CD4-positive, alpha-beta T cell (primary cell): ENCODE results near the gene ZNF709. TPM values are rescaled to one million over a fixed set of nuclear protein-coding genes. Genes with fewer than 3 reads are reported as not detected.

Source experiments
- ATAC-seq: fragments of 200-7000 bp; cut with Tn5 transposase; one replicate; pipeline ENCODE4 v1.10.0; 2022; ENCODE audit warnings: mild to moderate bottlenecking; ENCODE audit not compliant: poor library complexity
- CTCF ChIA-PET: fragments of 350-600 bp; sonication (Branson Sonifier 250); formaldehyde crosslinking; loops from one replicate; lab custom pipeline; 2021; ENCODE audit warnings: antibody characterized with exemption, inconsistent platforms; lab: Charles Lee
- POLR2A ChIA-PET: fragments of 350-600 bp; sonication (Branson Sonifier 250); formaldehyde crosslinking; loops from one replicate; lab custom pipeline; 2021; ENCODE audit warnings: antibody characterized with exemption, inconsistent platforms; lab: Charles Lee
- DNase-seq, 14 experiments: peaks; one replicate each; pipeline ENCODE4 v3.0.0-alpha.2; 2013 to 2020; ENCODE audit warnings: mixed read lengths in 2 of 14
- H3K27ac ChIP-seq, 2 donors: one replicate each; pipeline versions ENCODE4 v1.5.1 to v1.7.0; 2013; ENCODE audit warnings: low read length in 2 of 2, low read depth in 1 of 2, mild to moderate bottlenecking in 1 of 2
- H3K27me3 ChIP-seq, 2 experiments: 1 replicate in 1 of 2; 2 replicates in 1 of 2; pipeline versions ENCODE4 v1.6.1 to v1.7.0; 2013; ENCODE audit warnings: low read length in 2 of 2, control low read depth in 1 of 2, mild to moderate bottlenecking in 1 of 2, moderate library complexity in 1 of 2; ENCODE audit not compliant: insufficient read depth in 2 of 2, control insufficient read depth in 1 of 2
- H3K36me3 ChIP-seq: one replicate; pipeline ENCODE4 v1.6.1; 2013; ENCODE audit warnings: low read length, control low read depth; ENCODE audit not compliant: insufficient read depth
- H3K4me1 ChIP-seq: one replicate; pipeline ENCODE4 v1.6.1; 2013; ENCODE audit warnings: low read length, control low read depth; ENCODE audit not compliant: insufficient read depth
- H3K4me3 ChIP-seq: one replicate; pipeline ENCODE4 v1.5.1; 2013; ENCODE audit warnings: mild to moderate bottlenecking, low read length, moderate library complexity
- H3K9me3 ChIP-seq, 2 experiments: 1 replicate in 1 of 2; 2 replicates in 1 of 2; pipeline versions ENCODE4 v1.6.1 to v1.7.0; 2013; ENCODE audit warnings: low read length in 2 of 2, mild to moderate bottlenecking in 2 of 2, control low read depth in 1 of 2, moderate library complexity in 1 of 2; ENCODE audit not compliant: control insufficient read depth in 1 of 2, insufficient read depth in 1 of 2
- H3K27ac Mint-ChIP-seq: one replicate; pipeline ENCODE4 v1.8.0; 2020; ENCODE audit warnings: mixed read lengths
- H3K27me3 Mint-ChIP-seq: one replicate; pipeline ENCODE4 v1.8.0; 2021; ENCODE audit warnings: mixed read lengths
- H3K36me3 Mint-ChIP-seq: one replicate; pipeline ENCODE4 v1.8.0; 2021; ENCODE audit warnings: low read depth, mixed read lengths
- H3K4me1 Mint-ChIP-seq: one replicate; pipeline ENCODE4 v1.8.0; 2021; ENCODE audit warnings: low read depth, mixed read lengths
- H3K4me3 Mint-ChIP-seq: one replicate; pipeline ENCODE4 v1.8.0; 2020; ENCODE audit warnings: mild to moderate bottlenecking, mixed read lengths
- H3K9me3 Mint-ChIP-seq: one replicate; pipeline ENCODE4 v1.8.0; 2020; ENCODE audit warnings: mixed read lengths
- intact Hi-C, 2 experiments: fragments of 100-400 bp; cut with DNase I in 1 of 2; cut with micrococcal nuclease in 1 of 2; formaldehyde crosslinking; loops; one replicate each; pipeline versions ENCODE4 v1.15.1 to v1.9.0; 2023 to 2025; cut with DNase I, micrococcal nuclease
- total RNA-seq, 174 experiments: library from RNA in 2 of 174; stranded (reverse) in 2 of 174; gene quantifications; one replicate each; pipeline ENCODE4 v1.2.3 and lab custom pipeline; 2021 to 2026
- TF ChIP-seq, protein P1 (sequence below): fragments of 200-600 bp; IDR thresholded peaks from one replicate; pipeline ENCODE4 v1.8.0; 2022; ENCODE audit warnings: antibody characterized with exemption, mild to moderate bottlenecking

The ZNF709 gene
- total RNA-seq, 2 experiments from 2014 or later, result 3.5 to 3.7 TPM

DNA sequence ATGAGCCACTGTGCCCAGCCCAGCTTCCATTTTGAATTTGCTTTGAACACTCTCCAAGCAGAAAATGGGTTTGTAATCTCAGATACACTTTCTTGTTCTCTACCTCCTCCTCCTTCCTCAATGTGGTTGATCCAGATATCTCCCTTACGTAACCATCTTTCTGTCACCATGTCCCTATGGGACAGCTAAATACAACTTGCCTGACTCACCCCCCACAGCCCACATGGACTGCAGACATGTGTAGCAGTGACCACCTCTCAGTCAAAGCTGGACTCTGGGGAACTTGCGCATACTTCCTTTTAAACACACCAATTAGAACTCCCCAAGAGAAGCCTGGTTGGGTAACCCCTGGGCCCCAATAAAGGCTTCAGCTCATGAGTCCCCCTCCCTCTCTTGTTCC lies 72.7 kb downstream of the ZNF709 start:
- no peaks in the 10 kb centered on the region for H3K27me3 Mint-ChIP-seq
- TF ChIP-seq, protein P1, sequence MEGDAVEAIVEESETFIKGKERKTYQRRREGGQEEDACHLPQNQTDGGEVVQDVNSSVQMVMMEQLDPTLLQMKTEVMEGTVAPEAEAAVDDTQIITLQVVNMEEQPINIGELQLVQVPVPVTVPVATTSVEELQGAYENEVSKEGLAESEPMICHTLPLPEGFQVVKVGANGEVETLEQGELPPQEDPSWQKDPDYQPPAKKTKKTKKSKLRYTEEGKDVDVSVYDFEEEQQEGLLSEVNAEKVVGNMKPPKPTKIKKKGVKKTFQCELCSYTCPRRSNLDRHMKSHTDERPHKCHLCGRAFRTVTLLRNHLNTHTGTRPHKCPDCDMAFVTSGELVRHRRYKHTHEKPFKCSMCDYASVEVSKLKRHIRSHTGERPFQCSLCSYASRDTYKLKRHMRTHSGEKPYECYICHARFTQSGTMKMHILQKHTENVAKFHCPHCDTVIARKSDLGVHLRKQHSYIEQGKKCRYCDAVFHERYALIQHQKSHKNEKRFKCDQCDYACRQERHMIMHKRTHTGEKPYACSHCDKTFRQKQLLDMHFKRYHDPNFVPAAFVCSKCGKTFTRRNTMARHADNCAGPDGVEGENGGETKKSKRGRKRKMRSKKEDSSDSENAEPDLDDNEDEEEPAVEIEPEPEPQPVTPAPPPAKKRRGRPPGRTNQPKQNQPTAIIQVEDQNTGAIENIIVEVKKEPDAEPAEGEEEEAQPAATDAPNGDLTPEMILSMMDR, result no peak
- CTCF ChIA-PET, result no interaction called here

More for the DNA sequence above, 72.7 kb downstream of the ZNF709 start:
- no peaks in the 10 kb centered on the region for H3K27me3 ChIP-seq
- POLR2A ChIA-PET, result no interaction called here
- DNase-seq, result no peak
- H3K9me3 Mint-ChIP-seq, result peaks cover 10% of the 10 kb centered on the region
- H3K36me3 Mint-ChIP-seq, result peaks cover 17% of the 10 kb centered on the region
- no peaks in the 10 kb centered on the region for H3K36me3 ChIP-seq
- intact Hi-C loops, result no loop called here
- H3K4me1 Mint-ChIP-seq, result no peaks in the 10 kb centered on the region
- no peak overlapping the region for H3K4me3 ChIP-seq
- ATAC-seq, result no peak
- no peak overlapping the region for H3K27ac Mint-ChIP-seq
- H3K9me3 ChIP-seq, result peaks cover 0 to 6% of the 10 kb centered on the region in 2 experiments
- H3K4me3 Mint-ChIP-seq, result no peak overlapping the region
- no peaks in the 10 kb centered on the region for H3K4me1 ChIP-seq
- no peak overlapping the region for H3K27ac ChIP-seq

Other genes with a start within 250 kb of the ZNF709 start
- 10 to 100 TPM; 30.4 to 31.4 TPM for gene ZNF44, start 189.9 kb downstream of the ZNF709 start, total RNA-seq
- 1 to 10 TPM; 4.5 to 5.1 TPM for gene ZNF563, start 151.2 kb downstream of the ZNF709 start, total RNA-seq
- under 1 TPM; 0.52 to 0.67 TPM for gene ZNF442, start 119.1 kb downstream of the ZNF709 start, total RNA-seq
- 1 to 10 TPM; 1.1 to 1.6 TPM for gene ZNF799, start 83.5 kb downstream of the ZNF709 start, total RNA-seq
- gene ZNF443, start 43.8 kb downstream of the ZNF709 start, total RNA-seq, result 1 to 10 TPM; 1.8 to 2.0 TPM
- 10 to 100 TPM; 17.3 to 18.0 TPM for gene ZNF564, start 66.7 kb upstream of the ZNF709 start, total RNA-seq
- gene ZNF490, start 126.0 kb upstream of the ZNF709 start, total RNA-seq, result 1 to 10 TPM; 6.2 to 7.1 TPM
- gene ZNF791, start 126.1 kb upstream of the ZNF709 start, total RNA-seq, result 100 to 1,000 TPM; 102 to 103 TPM
- gene MAN2B1, start 181.9 kb upstream of the ZNF709 start, total RNA-seq, result 100 to 1,000 TPM in 1 of 2 experiments, 10 to 100 TPM in 1; 95.9 to 109 TPM
- 1 to 10 TPM; 6.5 to 6.6 TPM for gene WDR83, start 182.0 kb upstream of the ZNF709 start, total RNA-seq
- gene DHPS, start 197.1 kb upstream of the ZNF709 start, total RNA-seq, result 100 to 1,000 TPM; 112 to 113 TPM
- not detected for gene GNG14, start 203.2 kb upstream of the ZNF709 start, total RNA-seq
- 1 to 10 TPM; 2.2 to 2.4 TPM for gene FBXW9, start 211.8 kb upstream of the ZNF709 start, total RNA-seq
- 10 to 100 TPM; 47.3 to 47.4 TPM for gene TNPO2, start 239.1 kb upstream of the ZNF709 start, total RNA-seq
- gene TRIR, start 249.9 kb upstream of the ZNF709 start, total RNA-seq, result 100 to 1,000 TPM; 194 to 201 TPM